Gastrocnemius medialis (tissue), 4 donors: Measurements from ENCODE around the gene SCGN. TPM values are rescaled to one million over a fixed set of nuclear protein-coding genes. Genes with fewer than 3 reads are reported as not detected.

Experiments
- ATAC-seq, 2 donors: fragments of 150-250 bp; one replicate each; pipeline ENCODE4 v1.9.1; 2016
- DNase-seq, 2 donors: peaks; one replicate each; pipeline ENCODE4 v3.0.0-alpha.2; 2019
- H3K27ac ChIP-seq, 4 donors: fragments of 200-600 bp; sonication (generic); 1 replicate in 1 of 4; 2 replicates in 3 of 4; pipeline ENCODE4 v1.5.1; 2016 to 2018; ENCODE audit warnings: mild to moderate bottlenecking in 2 of 4, moderate library complexity in 1 of 4
- H3K27me3 ChIP-seq, 3 donors: fragments of 200-600 bp; sonication (generic) in 2 of 3; 1 replicate in 1 of 3; 2 replicates in 2 of 3; pipeline versions ENCODE4 v1.5.1 to v1.6.0; 2016 to 2019; ENCODE audit warnings: mild to moderate bottlenecking in 1 of 3, moderate library complexity in 1 of 3
- H3K36me3 ChIP-seq, 2 donors: fragments of 200-600 bp; sonication (generic) in 1 of 2; one replicate each; pipeline ENCODE4 v1.5.1; 2017 to 2018
- H3K4me1 ChIP-seq, 2 donors: fragments of 200-600 bp; sonication (generic) in 1 of 2; one replicate each; pipeline ENCODE4 v1.5.1; 2016 to 2017; ENCODE audit warnings: mild to moderate bottlenecking in 2 of 2
- H3K4me3 ChIP-seq, 4 donors: fragments of 200-600 bp; sonication (generic) in 3 of 4; 1 replicate in 1 of 4; 2 replicates in 3 of 4; pipeline ENCODE4 v1.5.1; 2016 to 2019; ENCODE audit warnings: mild to moderate bottlenecking in 2 of 4
- H3K9me3 ChIP-seq, 3 donors: fragments of 200-600 bp; sonication (generic) in 2 of 3; 1 replicate in 1 of 3; 2 replicates in 2 of 3; pipeline ENCODE4 v1.5.1; 2016 to 2019
- CTCF ChIP-seq, 5 experiments: fragments of 450-650 bp in 3 of 5; fragments of 200-600 bp in 2 of 5; sonication (generic) in 2 of 5; IDR thresholded peaks in 4 of 5; conservative IDR thresholded peaks in 1 of 5; 1 replicate in 4 of 5; 2 replicates in 1 of 5; pipeline ENCODE4 v1.5.1; 2016 to 2019; ENCODE audit warnings: antibody characterized with exemption in 5 of 5, mild to moderate bottlenecking in 3 of 5, moderate library complexity in 3 of 5
- POLR2A ChIP-seq, 2 donors: fragments of 450-650 bp; IDR thresholded peaks; one replicate each; pipeline ENCODE4 v1.6.1; 2017; ENCODE audit warnings: antibody characterized with exemption in 2 of 2, mild to moderate bottlenecking in 2 of 2, moderate library complexity in 2 of 2
- in situ Hi-C, 4 donors: fragments of 200-750 bp; cut with MboI; loops; one replicate each; pipeline versions ENCODE4 v1.15.0 to v1.8.0; 2017; ENCODE audit warnings: low sequenced_read_pairs in 4 of 4
- intact Hi-C: fragments of 100-400 bp; cut with DNase I; formaldehyde crosslinking; loops from one replicate; pipeline ENCODE4 v1.15.1; 2023; ENCODE audit warnings: low total_unique reads
- total RNA-seq, 4 donors: library from RNA; depleted of rRNA; stranded (reverse); fragments of >200 nt; gene quantifications; one replicate each; pipeline versions ENCODE4 v1.1.0 to v1.2.3, GENCODE V29; 2016

Gene SCGN
- total RNA-seq, 4 donors from 2014 or later: not detected

GRCh38 chr6:25715794-25716193, 63.8 kb downstream of the SCGN start:
- Histone ChIP-seq H3K4me3 (no peak overlapping the region), H3K27ac (no peak overlapping the region), H3K4me1 (no peaks in the 10 kb centered on the region), H3K27me3 (no peaks in the 10 kb centered on the region), H3K36me3 (no peaks in the 10 kb centered on the region), H3K9me3 (no peaks in the 10 kb centered on the region)
- DNase-seq: no peak
- TF ChIP-seq POLR2A (IDR thresholded peaks at IDR 0.05) (no peak), CTCF (IDR thresholded peaks at IDR 0.05 in 4 of 5, conservative IDR thresholded peaks at IDR 0.05 in 1 of 5) (no peak)
- in situ Hi-C loops (no loop called here), intact Hi-C loops (no loop called here)
- no peak for ATAC-seq

GRCh38 chr6:25717866-25718740, 66.1 kb downstream of the SCGN start:
- in situ Hi-C loops: no loop called here
- ATAC-seq (no peak), DNase-seq (no peak)
- TF ChIP-seq POLR2A (IDR thresholded peaks at IDR 0.05) (no peak), CTCF (IDR thresholded peaks at IDR 0.05 in 4 of 5, conservative IDR thresholded peaks at IDR 0.05 in 1 of 5) (no peak)
- Histone ChIP-seq H3K27me3 (no peaks in the 10 kb centered on the region), H3K9me3 (no peaks in the 10 kb centered on the region), H3K36me3 (no peaks in the 10 kb centered on the region), H3K27ac (no peak overlapping the region), H3K4me1 (no peaks in the 10 kb centered on the region), H3K4me3 (no peak overlapping the region)
- intact Hi-C loops: no loop called here

- Histone ChIP-seq H3K27ac (no peak overlapping the region), H3K4me3 (no peak overlapping the region), H3K4me1 (no peaks in the 10 kb centered on the region), H3K27me3 (no peaks in the 10 kb centered on the region), H3K36me3 (no peaks in the 10 kb centered on the region), H3K9me3 (no peaks in the 10 kb centered on the region)
- in situ Hi-C loops (loop anchor here in 1 of 4 donors (10.0 kb wide), 1 partner anchor 278 kb away; no protein-coding TSS in a partner anchor), intact Hi-C loops (loop anchor here (10.0 kb wide), 1 partner anchor 278 kb away; no protein-coding TSS in a partner anchor)
- TF ChIP-seq POLR2A (IDR thresholded peaks at IDR 0.05) (no peak), CTCF (IDR thresholded peaks at IDR 0.05 in 4 of 5, conservative IDR thresholded peaks at IDR 0.05 in 1 of 5) (no peak)
- ATAC-seq (no peak), DNase-seq (no peak)
These were observed 74.3 kb downstream of the SCGN start for GRCh38 chr6:25726122-25726911.

GRCh38 chr6:25727028-25727427, 75.0 kb downstream of the SCGN start:
- ATAC-seq (no peak), DNase-seq (no peak)
- TF ChIP-seq CTCF (IDR thresholded peaks at IDR 0.05 in 4 of 5, conservative IDR thresholded peaks at IDR 0.05 in 1 of 5) (no peak), POLR2A (IDR thresholded peaks at IDR 0.05) (no peak)
- Histone ChIP-seq H3K36me3 (no peaks in the 10 kb centered on the region), H3K4me1 (no peaks in the 10 kb centered on the region), H3K4me3 (no peak overlapping the region), H3K9me3 (no peaks in the 10 kb centered on the region), H3K27me3 (no peaks in the 10 kb centered on the region), H3K27ac (no peak overlapping the region)
- in situ Hi-C loops: loop anchor here in 1 of 4 donors (10.0 kb wide), 1 partner anchor 278 kb away; no protein-coding TSS in a partner anchor
- intact Hi-C loops: loop anchor here (10.0 kb wide), 1 partner anchor 278 kb away; no protein-coding TSS in a partner anchor
